K562 (cell line): ENCODE results near the gene SLC25A17.

ENCODE experiments used
- CBX2 ChIP-seq: fragments of 200-600 bp; sonication (generic); IDR thresholded peaks from one replicate; pipeline ENCODE4 v1.6.1; 2012; ENCODE audit warnings: mild to moderate bottlenecking, low read length, inconsistent platforms; ENCODE audit not compliant: insufficient read depth, poor library complexity, severe bottlenecking
- CTCF ChIP-seq, 3 experiments: IDR thresholded peaks in 2 of 3; conservative IDR thresholded peaks in 1 of 3; 2 replicates each; pipeline ENCODE4 v1.5.1; 2011 to 2012; ENCODE audit warnings: low read length in 3 of 3, mild to moderate bottlenecking in 3 of 3, control low read depth in 2 of 3, improper control_type of control experiment in 1 of 3, inconsistent platforms in 1 of 3, low read depth in 1 of 3, mixed read lengths in 1 of 3, moderate library complexity in 1 of 3; ENCODE audit not compliant: insufficient read depth in 2 of 3
- ELF4 ChIP-seq: fragments of 450-650 bp; formaldehyde crosslinking; IDR thresholded peaks from 2 replicates; pipeline ENCODE4 v1.4.0; 2022; ENCODE audit warnings: missing genetic modification characterization
- ESRRA ChIP-seq: fragments of 450-650 bp; IDR thresholded peaks from 2 replicates; pipeline ENCODE4 v1.6.1; 2014; ENCODE audit warnings: low read depth, mild to moderate bottlenecking, moderate library complexity, borderline replicate concordance
- ETV1 ChIP-seq: fragments of 450-650 bp; conservative IDR thresholded peaks from 2 replicates; pipeline ENCODE4 v1.6.1; 2016; ENCODE audit warnings: missing genetic modification characterization, control low read depth, low read depth, missing compliant biosample characterization
- FOXM1 ChIP-seq, 2 experiments: fragments of 450-650 bp in 1 of 2; sonication (generic) in 1 of 2; formaldehyde crosslinking in 1 of 2; IDR thresholded peaks; 2 replicates each; pipeline versions ENCODE4 v1.6.1 to v1.9.0; 2017 to 2022; ENCODE audit warnings: low read depth in 2 of 2, mild to moderate bottlenecking in 2 of 2, missing genetic modification reagents in 1 of 2, moderate library complexity in 1 of 2
- POLR2AphosphoS5 ChIP-seq: IDR thresholded peaks from 2 replicates; pipeline ENCODE4 v1.6.1; 2011; ENCODE audit warnings: mild to moderate bottlenecking, low read depth, low read length, moderate library complexity; ENCODE audit not compliant: control insufficient read depth, insufficient read depth
- RBFOX2 ChIP-seq: fragments of 200-400 bp; formaldehyde crosslinking; IDR thresholded peaks from 2 replicates; pipeline ENCODE4 v1.6.1; 2017; ENCODE audit warnings: low read depth, mild to moderate bottlenecking, low read length, moderate library complexity
- RNF219 ChIP-seq: fragments of 250-450 bp; sonication (Bioruptor Pico); IDR thresholded peaks from 2 replicates; pipeline ENCODE4 v1.5.0; 2022; ENCODE audit warnings: mild to moderate bottlenecking
- SMARCA4 ChIP-seq: fragments of 450-650 bp; IDR thresholded peaks from 2 replicates; pipeline ENCODE4 v1.6.1; 2016
- SMC3 ChIP-seq: conservative IDR thresholded peaks from 2 replicates; pipeline ENCODE4 v1.6.1; 2011; ENCODE audit warnings: low read depth, low read length, improper control_type of control experiment; ENCODE audit not compliant: insufficient read depth
- TAF1 ChIP-seq: IDR thresholded peaks from 2 replicates; pipeline ENCODE4 v1.6.1; 2011; ENCODE audit warnings: mild to moderate bottlenecking, low read length, moderate library complexity; ENCODE audit not compliant: insufficient read depth, control insufficient read depth, severe bottlenecking; ENCODE audit errors: extremely low read depth
- ZNF695 ChIP-seq: fragments of 450-650 bp; formaldehyde crosslinking; IDR thresholded peaks from 2 replicates; pipeline ENCODE4 v1.4.0; 2020; ENCODE audit warnings: mild to moderate bottlenecking, moderate library complexity
- ZSCAN32 ChIP-seq: fragments of 450-650 bp; formaldehyde crosslinking; IDR thresholded peaks from 2 replicates; pipeline ENCODE4 v1.4.0; 2020; ENCODE audit warnings: mild to moderate bottlenecking, moderate library complexity

GRCh38 chr22:40747361-40747760 is 71.8 kb downstream of the SLC25A17 start:
- no peak for TF ChIP-seq CTCF (IDR thresholded peaks at IDR 0.05 in 2 of 3, conservative IDR thresholded peaks at IDR 0.05 in 1 of 3; ENCODE audit: insufficient read depth in 2 of 3, low read depth in 1 of 3, low read length in 3 of 3)
- no peak for TF ChIP-seq POLR2AphosphoS5
- no peak for TF ChIP-seq FOXM1 (IDR thresholded peaks at IDR 0.05; ENCODE audit: low read depth)
- TF ChIP-seq FOXM1 (CRISPR knock-in tag; IDR thresholded peaks at IDR 0.05; ENCODE audit: low read depth) = no peak
- no peak for TF ChIP-seq ZNF695 (CRISPR knock-in tag)
- no peak for TF ChIP-seq CBX2
- TF ChIP-seq ELF4 (CRISPR knock-in tag) = no peak
- no peak for TF ChIP-seq RNF219
- TF ChIP-seq ZSCAN32 (CRISPR knock-in tag) = no peak
- no peak for TF ChIP-seq ESRRA
- TF ChIP-seq ETV1 (tag) = no peak
- no peak for TF ChIP-seq TAF1
- no peak for TF ChIP-seq SMARCA4
- no peak for TF ChIP-seq RBFOX2
- TF ChIP-seq SMC3 = no peak
